ENCODE measurements around the gene PIKFYVE.
"Not testable (repeated sequence)": the region's sequence is repeated elsewhere in the genome, so short reads cannot be mapped to it uniquely, and the experiment has no call there.

The PIKFYVE gene

GRCh38 chr2:208379192-208379591, 113.1 kb downstream of the PIKFYVE start:
- DNase-seq (ENCODE audit: low spot score), result no peak
- in situ Hi-C loops (cut with MboI; ENCODE audit: low sequenced_read_pairs, unreplicated experiment), result no loop called here
- TF ChIP-seq, protein P1, sequence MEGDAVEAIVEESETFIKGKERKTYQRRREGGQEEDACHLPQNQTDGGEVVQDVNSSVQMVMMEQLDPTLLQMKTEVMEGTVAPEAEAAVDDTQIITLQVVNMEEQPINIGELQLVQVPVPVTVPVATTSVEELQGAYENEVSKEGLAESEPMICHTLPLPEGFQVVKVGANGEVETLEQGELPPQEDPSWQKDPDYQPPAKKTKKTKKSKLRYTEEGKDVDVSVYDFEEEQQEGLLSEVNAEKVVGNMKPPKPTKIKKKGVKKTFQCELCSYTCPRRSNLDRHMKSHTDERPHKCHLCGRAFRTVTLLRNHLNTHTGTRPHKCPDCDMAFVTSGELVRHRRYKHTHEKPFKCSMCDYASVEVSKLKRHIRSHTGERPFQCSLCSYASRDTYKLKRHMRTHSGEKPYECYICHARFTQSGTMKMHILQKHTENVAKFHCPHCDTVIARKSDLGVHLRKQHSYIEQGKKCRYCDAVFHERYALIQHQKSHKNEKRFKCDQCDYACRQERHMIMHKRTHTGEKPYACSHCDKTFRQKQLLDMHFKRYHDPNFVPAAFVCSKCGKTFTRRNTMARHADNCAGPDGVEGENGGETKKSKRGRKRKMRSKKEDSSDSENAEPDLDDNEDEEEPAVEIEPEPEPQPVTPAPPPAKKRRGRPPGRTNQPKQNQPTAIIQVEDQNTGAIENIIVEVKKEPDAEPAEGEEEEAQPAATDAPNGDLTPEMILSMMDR (IDR thresholded peaks at IDR 0.05; ENCODE audit: borderline replicate concordance, control extremely low read depth, extremely low read depth, insufficient read depth, missing control alignments), result no peak

GRCh38 chr2:208384637-208385036, 118.6 kb downstream of the PIKFYVE start:
- no peak for DNase-seq (ENCODE audit: low spot score)
- in situ Hi-C loops (cut with MboI; ENCODE audit: low sequenced_read_pairs, unreplicated experiment), result no loop called here

GRCh38 chr2:208386541-208386940, 120.5 kb downstream of the PIKFYVE start:
- DNase-seq (ENCODE audit: low spot score), result no peak
- TF ChIP-seq, protein P1 (IDR thresholded peaks at IDR 0.05; ENCODE audit: borderline replicate concordance, control extremely low read depth, extremely low read depth, insufficient read depth, missing control alignments), result no peak
- in situ Hi-C loops (cut with MboI; ENCODE audit: low sequenced_read_pairs, unreplicated experiment), result no loop called here

More at GRCh38 chr2:208384637-208385036, 118.6 kb downstream of the PIKFYVE start:
- TF ChIP-seq, protein P1 (IDR thresholded peaks at IDR 0.05; ENCODE audit: borderline replicate concordance, control extremely low read depth, extremely low read depth, insufficient read depth, missing control alignments), result no peak

- in situ Hi-C loops (cut with MboI; ENCODE audit: low sequenced_read_pairs, unreplicated experiment), result no loop called here
- TF ChIP-seq, protein P1 (IDR thresholded peaks at IDR 0.05; ENCODE audit: borderline replicate concordance, control extremely low read depth, extremely low read depth, insufficient read depth, missing control alignments), result no peak
- DNase-seq (ENCODE audit: low spot score), result no peak
Measured at GRCh38 chr2:208389940-208390339, 123.9 kb downstream of the PIKFYVE start.

- in situ Hi-C loops (cut with MboI; ENCODE audit: low sequenced_read_pairs, unreplicated experiment), result no loop called here
- DNase-seq (ENCODE audit: low spot score), result no peak
- TF ChIP-seq, protein P1 (IDR thresholded peaks at IDR 0.05; ENCODE audit: borderline replicate concordance, control extremely low read depth, extremely low read depth, insufficient read depth, missing control alignments), result no peak
Measured at GRCh38 chr2:208392300-208392699, 126.2 kb downstream of the PIKFYVE start.

GRCh38 chr2:208396796-208397195, 130.7 kb downstream of the PIKFYVE start:
- in situ Hi-C loops (cut with MboI; ENCODE audit: low sequenced_read_pairs, unreplicated experiment); DNase-seq (ENCODE audit: low spot score): not testable (repeated sequence)

DNA sequence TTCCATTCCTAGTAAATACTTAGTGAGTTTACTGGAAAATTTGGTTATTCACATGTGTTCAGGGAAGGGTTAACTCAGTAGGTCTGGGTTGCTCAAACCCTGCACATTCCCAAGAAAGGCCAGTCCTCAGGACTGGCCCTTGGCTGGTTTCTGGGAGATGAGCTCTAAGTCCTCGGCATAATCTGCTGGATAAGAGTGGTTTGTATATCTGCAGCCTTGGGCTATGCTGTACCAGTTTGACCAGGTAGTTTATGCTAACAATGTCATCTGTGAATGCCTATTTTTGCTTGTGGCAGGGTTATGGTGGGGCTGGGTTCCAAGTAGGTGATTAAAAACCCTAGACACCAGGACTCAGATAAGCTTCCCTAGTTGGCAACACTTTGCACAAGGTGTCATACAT, 133.1 kb downstream of the PIKFYVE start:
- DNase-seq (ENCODE audit: low spot score), result no peak
- in situ Hi-C loops (cut with MboI; ENCODE audit: low sequenced_read_pairs, unreplicated experiment), result no loop called here
- TF ChIP-seq, protein P1 (IDR thresholded peaks at IDR 0.05; ENCODE audit: borderline replicate concordance, control extremely low read depth, extremely low read depth, insufficient read depth, missing control alignments), result no peak
